Stimulated activated naive CD8-positive, alpha-beta T cell treated with anti-CD3 and anti-CD28 coated beads, Interleukin-15, Interleukin-2, amounts not matched to agents 100 ng/mL and 50 ng/mL, for 24 hours (primary cell): Measurements from ENCODE around the gene CD160.
"Not testable (repeated sequence)": the region's sequence is repeated elsewhere in the genome, so short reads cannot be mapped to it uniquely, and the experiment has no call there.

Experiments
- H3K27ac Mint-ChIP-seq: one replicate; pipeline ENCODE4 v1.8.0; 2021; ENCODE audit warnings: mild to moderate bottlenecking, mixed read lengths
- H3K27me3 Mint-ChIP-seq: one replicate; pipeline ENCODE4 v1.8.0; 2021; ENCODE audit warnings: mixed read lengths
- H3K36me3 Mint-ChIP-seq: one replicate; pipeline ENCODE4 v1.8.0; 2021; ENCODE audit warnings: low read depth, mixed read lengths
- H3K4me1 Mint-ChIP-seq: one replicate; pipeline ENCODE4 v1.8.0; 2021; ENCODE audit warnings: low read depth, mixed read lengths
- H3K4me3 Mint-ChIP-seq: one replicate; pipeline ENCODE4 v1.8.0; 2021; ENCODE audit warnings: mild to moderate bottlenecking, mixed read lengths
- H3K9me3 Mint-ChIP-seq: one replicate; pipeline ENCODE4 v1.8.0; 2021; ENCODE audit warnings: mixed read lengths

The CD160 gene

DNA sequence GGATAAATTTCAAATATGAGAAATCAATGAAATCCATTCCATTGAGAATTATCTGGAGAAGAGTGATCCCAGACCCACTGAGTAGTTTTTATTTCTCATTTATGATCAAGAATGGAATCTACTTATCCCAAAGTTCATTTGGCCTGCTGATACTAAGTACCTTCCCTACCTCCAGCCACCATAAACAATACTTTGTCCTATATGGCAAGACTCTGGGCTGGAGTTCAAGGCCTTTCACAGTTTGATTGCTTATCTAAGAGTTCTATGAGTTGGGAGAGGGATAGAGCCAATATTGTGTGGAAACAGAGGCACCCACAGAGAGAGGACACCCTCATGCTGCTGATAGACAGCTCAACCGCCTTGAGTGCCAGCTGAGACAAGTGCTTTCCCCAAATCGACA lies 17.2 kb upstream of the CD160 start:
- H3K4me1 Mint-ChIP-seq: no peaks in the 10 kb centered on the region
- H3K27me3 Mint-ChIP-seq: no peaks in the 10 kb centered on the region
- no peak overlapping the region for H3K27ac Mint-ChIP-seq
- H3K9me3 Mint-ChIP-seq: no peaks in the 10 kb centered on the region
- H3K36me3 Mint-ChIP-seq: no peaks in the 10 kb centered on the region
- H3K4me3 Mint-ChIP-seq: no peak overlapping the region

- Mint-ChIP-seq H3K4me3 (no peak overlapping the region), H3K4me1 (peaks cover 1% of the 10 kb centered on the region), H3K9me3 (no peaks in the 10 kb centered on the region), H3K27ac (no peak overlapping the region), H3K27me3 (no peaks in the 10 kb centered on the region), H3K36me3 (no peaks in the 10 kb centered on the region)
Observed at GRCh38 chr1:145702826-145703225, 16.5 kb upstream of the CD160 start.

- no peaks in the 10 kb centered on the region for H3K27me3 Mint-ChIP-seq
Observed at GRCh38 chr1:145705622-145706021, 13.7 kb upstream of the CD160 start.

GRCh38 chr1:145706086-145706664 lies 13.1 kb upstream of the CD160 start:
- H3K27ac Mint-ChIP-seq: no peak overlapping the region
- peaks cover 7% of the 10 kb centered on the region for H3K4me1 Mint-ChIP-seq
- H3K27me3 Mint-ChIP-seq: no peaks in the 10 kb centered on the region
- no peaks in the 10 kb centered on the region for H3K9me3 Mint-ChIP-seq
- no peak overlapping the region for H3K4me3 Mint-ChIP-seq
- H3K36me3 Mint-ChIP-seq: no peaks in the 10 kb centered on the region

More at GRCh38 chr1:145705622-145706021, 13.7 kb upstream of the CD160 start:
- Mint-ChIP-seq H3K9me3 (no peaks in the 10 kb centered on the region), H3K27ac (no peak overlapping the region), H3K4me3 (no peak overlapping the region), H3K36me3 (no peaks in the 10 kb centered on the region), H3K4me1 (peaks cover 7% of the 10 kb centered on the region)

DNA sequence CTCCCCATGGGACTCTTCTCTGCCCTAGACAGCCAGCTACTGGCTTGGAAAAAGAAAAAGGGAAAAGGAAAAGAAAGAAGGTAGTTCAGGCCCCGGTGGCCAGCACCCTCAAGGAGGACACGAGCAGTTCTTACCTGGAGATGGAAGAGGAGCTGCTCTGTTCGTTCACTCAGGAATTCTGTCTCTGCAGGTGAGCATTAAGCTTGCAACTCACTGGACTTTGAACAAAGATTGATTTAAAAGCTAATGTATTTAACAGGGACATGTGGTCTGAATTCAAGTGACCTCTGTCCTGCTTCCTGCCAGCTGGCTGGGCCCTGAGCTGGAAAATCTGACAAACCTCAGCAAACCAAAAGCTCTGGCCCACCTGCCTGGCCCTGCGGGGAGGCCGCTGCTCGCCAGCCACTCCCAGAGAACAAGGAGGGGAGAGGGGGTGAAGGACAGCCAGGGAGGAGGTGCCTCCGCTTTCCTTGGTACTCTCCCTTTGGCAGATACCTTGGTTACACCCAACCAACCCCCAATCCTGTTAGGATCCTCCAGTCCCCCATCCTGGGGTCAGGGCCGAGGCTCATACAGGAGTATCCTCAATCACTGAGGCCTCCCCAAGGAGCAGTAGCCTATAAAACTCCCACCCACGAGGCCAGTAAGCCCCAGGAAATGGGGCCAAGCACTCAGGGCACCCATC lies 12.0 kb upstream of the CD160 start, which contains the start of gene PDZK1:
Gene PDZK1 (minus strand): TSS at position 186 of the 685 bp plus-strand sequence. CDS start 19,347 bp downstream, outside the sequence.
- H3K36me3 Mint-ChIP-seq: no peaks in the 10 kb centered on the region
- no peak within 1 kb of the TSS for H3K27ac Mint-ChIP-seq

DNA sequence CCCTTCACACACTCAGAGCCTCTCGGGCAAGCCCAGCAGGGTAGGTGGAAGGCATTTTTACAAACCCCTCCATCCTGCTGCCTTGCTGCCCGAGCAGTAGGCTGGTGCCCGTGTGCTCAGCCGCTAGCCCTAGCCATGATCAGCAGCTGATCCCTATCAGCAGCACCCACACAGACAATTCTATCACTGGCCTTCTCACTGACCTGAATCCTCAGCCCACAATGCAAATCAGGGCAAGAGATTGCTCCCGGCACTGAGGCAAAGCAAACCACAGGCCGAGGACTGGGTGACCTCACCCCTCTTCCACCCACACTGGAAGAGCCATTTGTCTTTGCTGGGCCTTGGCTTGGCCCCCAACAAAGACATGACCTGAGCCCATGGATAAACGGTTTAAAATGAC lies 11.2 kb upstream of the CD160 start:
- Mint-ChIP-seq H3K4me1 (peaks cover 7% of the 10 kb centered on the region), H3K27me3 (no peaks in the 10 kb centered on the region), H3K4me3 (no peak overlapping the region), H3K27ac (no peak overlapping the region), H3K36me3 (no peaks in the 10 kb centered on the region), H3K9me3 (no peaks in the 10 kb centered on the region)

More for the DNA sequence above, 12.0 kb upstream of the CD160 start, which contains the start of gene PDZK1:
- no peaks in the 10 kb centered on the region for H3K9me3 Mint-ChIP-seq
- H3K4me1 Mint-ChIP-seq: peaks cover 7% of the 10 kb centered on the region
- no peaks in the 10 kb centered on the region for H3K27me3 Mint-ChIP-seq
- H3K4me3 Mint-ChIP-seq: no peak within 1 kb of the TSS

DNA sequence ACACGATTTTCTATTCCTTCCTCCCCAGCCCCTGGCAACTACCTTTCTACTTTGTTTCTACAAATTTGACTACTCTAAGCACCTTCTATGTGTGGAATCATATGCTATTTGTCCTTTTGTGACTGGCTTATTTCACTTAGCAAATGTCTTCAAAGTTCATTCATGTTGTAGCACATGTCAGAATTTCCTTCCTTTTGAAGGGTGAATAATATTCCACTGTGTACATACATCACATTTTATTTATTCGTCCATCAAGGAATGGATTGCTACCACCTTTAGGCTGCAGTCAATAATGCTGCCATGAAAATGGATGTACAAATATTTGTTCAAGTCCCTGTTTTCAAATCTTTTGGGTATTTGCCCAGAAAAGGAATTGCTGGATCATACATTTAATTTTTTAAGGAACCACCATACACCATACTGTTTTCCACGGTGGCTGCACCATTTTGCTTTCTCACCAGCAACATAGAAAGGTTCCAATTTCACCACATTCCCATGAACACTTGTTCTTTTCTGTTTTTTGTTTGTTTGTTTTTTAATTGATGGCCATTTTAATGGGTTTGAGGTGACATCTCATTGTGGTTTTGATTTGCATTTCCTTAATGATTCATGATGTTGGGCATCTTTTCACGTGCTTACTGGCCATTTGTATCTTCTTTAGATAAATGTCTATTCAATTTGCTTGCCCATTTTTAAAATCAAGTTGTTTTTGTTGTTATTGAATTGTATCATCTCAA lies 8.8 kb upstream of the CD160 start:
- Mint-ChIP-seq H3K4me1 (peaks cover 7% of the 10 kb centered on the region), H3K9me3 (no peaks in the 10 kb centered on the region), H3K36me3 (no peaks in the 10 kb centered on the region), H3K27me3 (no peaks in the 10 kb centered on the region), H3K4me3 (no peak overlapping the region), H3K27ac (no peak overlapping the region)

- Mint-ChIP-seq H3K27me3 (no peaks in the 10 kb centered on the region), H3K27ac (no peak overlapping the region), H3K4me3 (no peak overlapping the region), H3K36me3 (no peaks in the 10 kb centered on the region), H3K9me3 (no peaks in the 10 kb centered on the region), H3K4me1 (peaks cover 7% of the 10 kb centered on the region)
Observed at GRCh38 chr1:145711213-145711651, 8.1 kb upstream of the CD160 start.

DNA sequence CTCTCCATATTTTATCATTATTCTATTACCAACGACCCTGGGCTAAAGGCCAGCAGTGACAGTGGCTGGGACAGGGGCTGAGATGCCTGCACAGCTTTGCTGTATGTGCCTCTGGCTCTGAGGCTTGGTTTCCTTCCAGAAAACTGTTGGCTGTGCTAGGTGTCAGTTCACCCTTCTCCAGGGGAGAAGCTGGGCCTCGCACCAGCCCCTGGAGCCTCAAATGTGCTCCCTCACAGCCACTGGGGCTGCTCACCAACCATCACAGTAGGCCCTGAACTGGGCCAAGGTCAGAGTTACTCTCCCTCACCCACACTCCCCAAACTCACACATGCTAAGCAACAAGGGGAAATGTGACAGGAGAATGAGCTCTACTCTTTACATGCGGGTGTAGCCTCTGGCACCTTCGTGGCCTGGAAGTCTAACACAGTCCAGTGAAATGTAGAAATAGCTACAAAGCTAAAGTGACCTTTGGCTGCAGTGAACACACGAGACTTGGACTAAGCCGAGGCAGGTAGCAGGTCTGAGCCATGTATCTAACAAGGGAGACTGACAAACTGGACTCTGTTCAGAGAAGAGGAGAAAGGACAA lies 4.7 kb upstream of the CD160 start:
- H3K27ac Mint-ChIP-seq: no peak overlapping the region
- no peak overlapping the region for H3K4me3 Mint-ChIP-seq
- H3K27me3 Mint-ChIP-seq: no peaks in the 10 kb centered on the region
- no peaks in the 10 kb centered on the region for H3K36me3 Mint-ChIP-seq
- H3K4me1 Mint-ChIP-seq: peaks cover 22% of the 10 kb centered on the region
- no peaks in the 10 kb centered on the region for H3K9me3 Mint-ChIP-seq

DNA sequence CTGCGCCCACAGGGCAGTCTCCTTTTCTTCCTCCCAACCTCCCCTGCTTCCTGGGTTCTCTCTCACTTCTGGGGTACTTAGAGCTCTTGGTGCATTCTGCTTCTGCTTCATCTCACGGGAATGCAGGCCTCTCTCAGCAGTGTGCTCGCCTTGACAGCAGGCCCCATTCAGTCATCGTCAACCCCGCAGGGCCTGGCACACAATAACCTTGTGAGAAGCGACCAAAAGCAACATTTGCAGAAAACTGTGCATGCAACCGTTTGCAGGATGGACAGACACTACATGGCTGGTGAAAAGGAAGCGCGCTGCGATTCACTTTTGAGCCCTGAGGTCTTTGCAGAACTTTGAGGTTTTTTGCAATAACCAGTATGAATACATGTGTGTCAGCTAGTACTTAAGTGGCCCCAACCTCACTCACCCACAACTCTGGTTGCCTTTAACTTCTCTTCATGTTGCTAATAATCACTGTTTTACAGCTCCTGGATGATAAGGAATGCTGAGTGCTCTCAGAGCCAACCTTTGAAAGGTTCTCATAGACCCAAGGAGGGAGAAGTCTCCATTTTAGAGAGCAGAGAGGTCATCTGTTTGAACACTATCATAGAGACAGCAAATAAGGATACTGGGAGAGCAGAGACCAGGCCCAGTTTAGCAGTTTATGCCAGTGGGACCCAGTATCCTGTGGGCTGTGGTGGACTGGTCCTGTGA lies 2.5 kb upstream of the CD160 start:
- no peaks in the 10 kb centered on the region for H3K36me3 Mint-ChIP-seq
- H3K4me3 Mint-ChIP-seq: no peak overlapping the region
- H3K9me3 Mint-ChIP-seq: no peaks in the 10 kb centered on the region
- peaks cover 42% of the 10 kb centered on the region for H3K4me1 Mint-ChIP-seq
- H3K27ac Mint-ChIP-seq: peak overlapping the region; percentile 3
- peaks cover 7% of the 10 kb centered on the region for H3K27me3 Mint-ChIP-seq

DNA sequence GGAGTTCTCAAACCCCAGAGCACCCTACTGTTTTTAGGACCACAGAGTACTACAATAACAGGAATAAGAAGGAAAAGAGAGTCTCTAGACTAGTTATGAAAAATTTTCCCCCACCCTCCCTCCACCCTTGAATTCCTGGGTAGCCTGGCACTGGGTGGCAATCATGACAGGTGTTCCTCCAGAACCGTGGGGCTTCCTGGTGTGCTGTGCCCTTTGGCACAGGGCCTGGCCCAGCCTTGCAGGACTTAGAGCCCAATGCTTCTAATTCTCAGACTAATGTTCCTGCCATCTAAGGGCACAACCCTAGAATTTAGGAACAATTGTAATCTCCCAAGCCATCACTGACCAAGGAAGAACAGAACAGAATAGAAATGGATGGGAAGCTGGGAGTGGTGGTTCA lies 1.5 kb upstream of the CD160 start:
- H3K4me3 Mint-ChIP-seq: no peak overlapping the region
- H3K4me1 Mint-ChIP-seq: peaks cover 43% of the 10 kb centered on the region
- H3K27me3 Mint-ChIP-seq: peaks cover 13% of the 10 kb centered on the region
- no peaks in the 10 kb centered on the region for H3K36me3 Mint-ChIP-seq
- no peak overlapping the region for H3K27ac Mint-ChIP-seq
- no peaks in the 10 kb centered on the region for H3K9me3 Mint-ChIP-seq

DNA sequence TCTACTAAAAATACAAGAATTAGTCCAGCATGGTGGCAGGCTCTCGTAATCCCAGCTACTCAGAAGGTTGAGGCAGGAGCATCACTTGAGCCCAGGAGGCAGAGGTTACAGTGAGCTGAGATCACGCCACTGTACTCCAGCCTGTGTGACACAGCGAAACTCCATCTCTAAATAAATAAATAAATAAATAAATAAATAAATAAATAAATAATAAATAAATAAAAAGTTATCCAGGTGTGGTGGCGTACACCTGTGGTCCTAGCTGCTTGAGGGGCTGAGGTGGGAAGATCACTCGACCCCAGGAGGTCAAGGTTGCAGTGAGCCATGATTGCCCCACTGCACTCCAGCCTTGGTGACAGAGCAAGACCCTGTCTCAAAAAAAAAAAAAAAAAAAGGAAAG lies 834 bp upstream of the CD160 start:
- H3K4me3 Mint-ChIP-seq, H3K9me3 Mint-ChIP-seq, H3K27ac Mint-ChIP-seq, H3K36me3 Mint-ChIP-seq: not testable (repeated sequence)
- peaks cover 45% of the 10 kb centered on the region for H3K4me1 Mint-ChIP-seq
- peaks cover 15% of the 10 kb centered on the region for H3K27me3 Mint-ChIP-seq

- Mint-ChIP-seq H3K4me3 (peak overlapping the region; percentile 75), H3K36me3 (no peaks in the 10 kb centered on the region), H3K27me3 (peaks cover 15% of the 10 kb centered on the region), H3K4me1 (peaks cover 45% of the 10 kb centered on the region), H3K27ac (peak overlapping the region; percentile 64), H3K9me3 (no peaks in the 10 kb centered on the region)
Observed at GRCh38 chr1:145720556-145720877, 1.2 kb downstream of the CD160 start.

- no peaks in the 10 kb centered on the region for H3K36me3 Mint-ChIP-seq
- peak overlapping the region; percentile 79 for H3K27ac Mint-ChIP-seq
- H3K4me1 Mint-ChIP-seq: peaks cover 45% of the 10 kb centered on the region
- H3K27me3 Mint-ChIP-seq: peaks cover 15% of the 10 kb centered on the region
- no peaks in the 10 kb centered on the region for H3K9me3 Mint-ChIP-seq
- H3K4me3 Mint-ChIP-seq: peak overlapping the region; percentile 75
Observed at GRCh38 chr1:145720878-145721671, 1.8 kb downstream of the CD160 start.
